ENCODE data around the gene LYPD1. TPM values are rescaled to one million over a fixed set of nuclear protein-coding genes. Genes with fewer than 3 reads are reported as not detected.

The LYPD1 gene, protein sequence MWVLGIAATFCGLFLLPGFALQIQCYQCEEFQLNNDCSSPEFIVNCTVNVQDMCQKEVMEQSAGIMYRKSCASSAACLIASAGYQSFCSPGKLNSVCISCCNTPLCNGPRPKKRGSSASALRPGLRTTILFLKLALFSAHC
- total RNA-seq: 0.64 and 26.1 TPM in 2 replicates

GRCh38 chr2:132669908-132670495, at the start of gene LYPD1:
TSS of gene LYPD1 (minus strand) at chr2:132670205. CDS start at chr2:132669932, 273 bp downstream.

Data from epithelial cell of alveolus of lung (primary cell).